ENCODE data around the gene GPR141. TPM values are rescaled to one million over a fixed set of nuclear protein-coding genes. Genes with fewer than 3 reads are reported as not detected.

GPR141 gene
- total and polyA plus RNA-seq, 3 experiments from 2014 or later, result 1.1 TPM; not detected in 2

DNA sequence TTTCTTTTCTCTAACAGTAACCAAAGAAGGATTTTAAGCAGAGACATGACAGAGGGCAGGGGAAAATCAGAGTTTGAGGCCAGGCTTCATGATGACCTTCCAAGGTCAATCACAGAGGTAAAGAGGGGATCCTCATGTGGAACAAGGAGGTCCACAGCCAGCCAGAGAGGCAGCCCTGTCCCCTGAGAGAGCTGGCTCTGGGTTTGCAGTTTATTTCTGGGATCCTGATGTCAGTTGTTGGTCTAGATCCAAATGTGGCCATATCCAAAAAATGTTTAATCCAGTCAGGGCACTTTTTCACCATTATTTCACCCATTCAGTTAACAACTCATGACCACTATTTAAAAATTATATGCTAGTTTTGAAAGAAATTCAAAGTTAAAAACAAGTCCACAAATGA, 45.6 kb downstream of the GPR141 start:
- peaks cover 0 to 31% of the 10 kb centered on the region in 2 donors for H3K27me3 Mint-ChIP-seq
- H3K27ac Mint-ChIP-seq, result peak overlapping the region in 1 of 8 donors; percentile 48
- H3K36me3 Mint-ChIP-seq, result no peaks in the 10 kb centered on the region
- POLR2A ChIA-PET, result no interaction called here
- CTCF ChIA-PET, result no interaction called here
- peaks cover 0 to 7% (median 0%) of the 10 kb centered on the region in 3 donors for H3K4me1 Mint-ChIP-seq
- Histone ChIP-seq H3K4me3 (ENCODE audit: low read length) (no peak overlapping the region), H3K27me3 (ENCODE audit: insufficient read depth, low read length, poor library complexity, severe bottlenecking) (no peaks in the 10 kb centered on the region), H3K36me3 (ENCODE audit: insufficient read depth, low read length) (no peaks in the 10 kb centered on the region), H3K9me3 (ENCODE audit: low read length) (no peaks in the 10 kb centered on the region), H3K4me1 (ENCODE audit: insufficient read depth, low read length) (no peaks in the 10 kb centered on the region), H3K27ac (ENCODE audit: low read depth, low read length) (no peak overlapping the region)
- H3K4me3 Mint-ChIP-seq, result no peak overlapping the region
- H3K9me3 Mint-ChIP-seq, result peaks cover 0 to 2% (median 0%) of the 10 kb centered on the region in 5 donors
- DNase-seq, result no peak

DNA sequence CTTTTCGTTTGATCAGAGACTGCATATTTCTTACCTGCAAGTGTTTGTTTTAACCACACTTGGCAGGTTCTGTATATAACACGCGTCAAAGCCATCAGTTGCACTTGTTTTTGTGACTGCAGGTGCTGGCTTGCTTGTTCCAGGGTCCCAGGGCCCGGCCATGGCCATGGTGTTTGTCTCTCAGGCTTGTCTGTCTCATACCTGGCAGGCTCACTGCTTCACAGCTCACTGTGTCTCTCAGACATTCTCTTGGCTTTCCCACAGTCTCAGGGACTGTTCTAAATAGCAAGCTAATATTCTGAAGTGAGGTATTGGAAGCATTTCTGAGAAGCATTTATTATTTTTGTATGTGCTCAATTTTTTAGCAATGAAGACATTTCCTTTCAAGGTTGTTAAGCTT, 46.9 kb downstream of the GPR141 start:
- Mint-ChIP-seq H3K27me3 (peaks cover 0 to 31% of the 10 kb centered on the region in 2 donors), H3K4me1 (peaks cover 0 to 7% (median 0%) of the 10 kb centered on the region in 3 donors), H3K9me3 (peaks cover 0 to 2% (median 0%) of the 10 kb centered on the region in 5 donors), H3K27ac (no peak overlapping the region), H3K4me3 (no peak overlapping the region), H3K36me3 (no peaks in the 10 kb centered on the region)
- no peaks in the 10 kb centered on the region for H3K27me3 ChIP-seq (ENCODE audit: insufficient read depth, low read length, poor library complexity, severe bottlenecking)
- no peak overlapping the region for H3K27ac ChIP-seq (ENCODE audit: low read depth, low read length)
- no peak overlapping the region for H3K4me3 ChIP-seq (ENCODE audit: low read length)
- H3K36me3 ChIP-seq (ENCODE audit: insufficient read depth, low read length), result no peaks in the 10 kb centered on the region
- DNase-seq, result no peak
- no peaks in the 10 kb centered on the region for H3K9me3 ChIP-seq (ENCODE audit: low read length)
- CTCF ChIA-PET, result no interaction called here
- H3K4me1 ChIP-seq (ENCODE audit: insufficient read depth, low read length), result no peaks in the 10 kb centered on the region
- POLR2A ChIA-PET, result no interaction called here

DNA sequence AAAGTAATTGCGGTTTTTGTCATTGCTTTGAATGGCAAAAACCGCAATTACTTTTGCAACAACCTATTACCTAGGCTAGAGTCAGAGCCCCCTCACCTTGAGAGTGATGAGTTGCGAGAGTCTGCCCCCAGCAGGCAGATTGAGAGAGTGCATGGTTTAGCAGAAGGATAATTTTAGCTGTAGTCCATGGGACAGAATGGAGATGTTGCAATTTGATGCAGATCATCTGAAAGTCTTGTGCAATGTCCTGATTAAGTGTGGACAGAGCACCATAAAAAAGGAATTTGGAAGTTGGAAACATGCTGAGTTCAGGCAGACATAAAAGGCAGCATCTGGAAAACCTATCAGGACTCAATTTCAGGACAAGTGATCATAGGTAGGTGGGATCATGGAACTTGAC, 48.7 kb downstream of the GPR141 start:
- Mint-ChIP-seq H3K27ac (no peak overlapping the region), H3K4me3 (no peak overlapping the region), H3K36me3 (no peaks in the 10 kb centered on the region), H3K27me3 (peaks cover 0 to 31% of the 10 kb centered on the region in 2 donors), H3K9me3 (peaks cover 0 to 2% (median 0%) of the 10 kb centered on the region in 5 donors), H3K4me1 (no peaks in the 10 kb centered on the region)
- no peak overlapping the region for H3K27ac ChIP-seq (ENCODE audit: low read depth, low read length)
- H3K36me3 ChIP-seq (ENCODE audit: insufficient read depth, low read length), result no peaks in the 10 kb centered on the region
- CTCF ChIA-PET, result no interaction called here
- H3K4me1 ChIP-seq (ENCODE audit: insufficient read depth, low read length), result no peaks in the 10 kb centered on the region
- DNase-seq, result no peak
- no peaks in the 10 kb centered on the region for H3K27me3 ChIP-seq (ENCODE audit: insufficient read depth, low read length, poor library complexity, severe bottlenecking)
- H3K9me3 ChIP-seq (ENCODE audit: low read length), result no peaks in the 10 kb centered on the region
- POLR2A ChIA-PET, result no interaction called here
- H3K4me3 ChIP-seq (ENCODE audit: low read length), result no peak overlapping the region

DNA sequence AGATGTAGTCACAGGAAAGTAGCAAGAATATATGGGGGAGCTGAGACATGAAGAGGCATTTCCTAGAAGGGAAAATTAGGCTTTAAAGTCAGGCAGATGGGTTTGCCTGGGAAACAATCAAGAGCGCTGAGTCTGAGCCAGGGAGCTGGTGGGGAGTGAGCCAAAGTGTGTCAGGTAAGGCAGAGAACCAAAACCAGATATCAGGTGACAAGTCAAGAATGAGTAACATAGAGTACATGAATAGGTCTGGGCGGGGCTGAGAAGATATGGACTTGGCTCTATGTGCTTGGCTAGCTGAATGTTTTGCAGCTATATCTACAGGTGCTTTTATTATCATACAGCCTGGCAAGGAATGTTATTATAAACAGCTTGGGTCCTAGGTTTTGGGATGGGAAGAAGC, 49.3 kb downstream of the GPR141 start:
- H3K4me3 ChIP-seq (ENCODE audit: low read length), result no peak overlapping the region
- H3K36me3 Mint-ChIP-seq, result no peaks in the 10 kb centered on the region
- no peak overlapping the region for H3K4me3 Mint-ChIP-seq
- H3K27me3 ChIP-seq (ENCODE audit: insufficient read depth, low read length, poor library complexity, severe bottlenecking), result no peaks in the 10 kb centered on the region
- ChIA-PET POLR2A (no interaction called here), CTCF (no interaction called here)
- H3K4me1 Mint-ChIP-seq, result no peaks in the 10 kb centered on the region
- no peaks in the 10 kb centered on the region for H3K4me1 ChIP-seq (ENCODE audit: insufficient read depth, low read length)
- H3K9me3 ChIP-seq (ENCODE audit: low read length), result no peaks in the 10 kb centered on the region
- peaks cover 0 to 25% of the 10 kb centered on the region in 2 donors for H3K27me3 Mint-ChIP-seq
- H3K36me3 ChIP-seq (ENCODE audit: insufficient read depth, low read length), result no peaks in the 10 kb centered on the region
- peaks cover 0 to 2% (median 0%) of the 10 kb centered on the region in 5 donors for H3K9me3 Mint-ChIP-seq
- no peak overlapping the region for H3K27ac Mint-ChIP-seq
- no peak overlapping the region for H3K27ac ChIP-seq (ENCODE audit: low read depth, low read length)
- no peak for DNase-seq

DNA sequence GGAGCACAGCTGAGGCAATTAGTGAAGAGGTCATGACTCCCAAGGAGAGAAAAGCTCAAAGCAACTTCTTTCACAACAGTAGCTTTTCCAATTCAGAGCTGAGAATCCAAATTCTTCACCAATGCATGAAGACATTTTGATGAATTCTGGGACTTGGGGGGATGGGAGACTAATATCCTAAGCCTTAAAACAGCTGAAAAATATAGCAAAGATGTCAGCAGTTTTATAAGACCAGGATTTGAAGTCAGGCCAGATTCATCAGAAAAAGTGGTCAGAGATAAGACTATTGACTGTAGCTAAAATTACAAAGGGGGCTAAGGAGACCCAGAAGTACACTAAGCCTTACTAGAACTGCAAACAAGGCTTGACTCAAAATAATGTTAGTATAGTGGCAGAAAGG, 51.6 kb downstream of the GPR141 start:
- peaks cover 0 to 2% (median 0%) of the 10 kb centered on the region in 5 donors for H3K9me3 Mint-ChIP-seq
- peaks cover 0 to 12% of the 10 kb centered on the region in 2 donors for H3K27me3 Mint-ChIP-seq
- Histone ChIP-seq H3K4me3 (ENCODE audit: low read length) (no peak overlapping the region), H3K27ac (ENCODE audit: low read depth, low read length) (no peak overlapping the region), H3K4me1 (ENCODE audit: insufficient read depth, low read length) (no peaks in the 10 kb centered on the region), H3K9me3 (ENCODE audit: low read length) (no peaks in the 10 kb centered on the region), H3K36me3 (ENCODE audit: insufficient read depth, low read length) (no peaks in the 10 kb centered on the region), H3K27me3 (ENCODE audit: insufficient read depth, low read length, poor library complexity, severe bottlenecking) (no peaks in the 10 kb centered on the region)
- no peak for DNase-seq
- no peak overlapping the region for H3K27ac Mint-ChIP-seq
- no peak overlapping the region for H3K4me3 Mint-ChIP-seq
- ChIA-PET POLR2A (no interaction called here), CTCF (no interaction called here)
- no peaks in the 10 kb centered on the region for H3K36me3 Mint-ChIP-seq
- H3K4me1 Mint-ChIP-seq, result no peaks in the 10 kb centered on the region

DNA sequence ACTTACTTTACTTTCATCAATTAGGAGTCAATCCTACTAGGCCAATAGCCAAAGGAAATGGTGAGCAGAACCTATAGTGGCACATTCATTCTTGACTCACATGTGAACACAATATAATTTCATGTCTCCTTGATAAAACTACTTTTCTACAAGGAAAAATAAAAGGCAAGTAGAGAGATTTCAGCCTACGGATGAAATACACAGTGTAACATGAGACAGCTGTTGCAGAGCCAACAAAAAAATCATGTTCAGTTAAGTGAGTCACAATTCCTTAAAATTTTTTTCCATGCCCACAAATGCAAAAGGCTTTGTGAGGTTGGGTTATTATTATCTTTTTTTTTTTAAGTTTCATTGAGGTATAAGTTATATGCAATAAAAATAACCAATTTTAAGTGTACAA, 54.8 kb downstream of the GPR141 start:
- no peaks in the 10 kb centered on the region for H3K9me3 ChIP-seq (ENCODE audit: low read length)
- no peaks in the 10 kb centered on the region for H3K36me3 Mint-ChIP-seq
- H3K27ac ChIP-seq (ENCODE audit: low read depth, low read length), result no peak overlapping the region
- ChIA-PET CTCF (no interaction called here), POLR2A (no interaction called here)
- no peaks in the 10 kb centered on the region for H3K27me3 ChIP-seq (ENCODE audit: insufficient read depth, low read length, poor library complexity, severe bottlenecking)
- H3K9me3 Mint-ChIP-seq, result peaks cover 0 to 2% (median 0%) of the 10 kb centered on the region in 5 donors
- H3K4me3 ChIP-seq (ENCODE audit: low read length), result no peak overlapping the region
- no peaks in the 10 kb centered on the region for H3K4me1 ChIP-seq (ENCODE audit: insufficient read depth, low read length)
- H3K36me3 ChIP-seq (ENCODE audit: insufficient read depth, low read length), result no peaks in the 10 kb centered on the region
- H3K27me3 Mint-ChIP-seq, result no peaks in the 10 kb centered on the region
- H3K27ac Mint-ChIP-seq, result no peak overlapping the region
- DNase-seq, result no peak
- H3K4me1 Mint-ChIP-seq, result no peaks in the 10 kb centered on the region
- no peak overlapping the region for H3K4me3 Mint-ChIP-seq

DNA sequence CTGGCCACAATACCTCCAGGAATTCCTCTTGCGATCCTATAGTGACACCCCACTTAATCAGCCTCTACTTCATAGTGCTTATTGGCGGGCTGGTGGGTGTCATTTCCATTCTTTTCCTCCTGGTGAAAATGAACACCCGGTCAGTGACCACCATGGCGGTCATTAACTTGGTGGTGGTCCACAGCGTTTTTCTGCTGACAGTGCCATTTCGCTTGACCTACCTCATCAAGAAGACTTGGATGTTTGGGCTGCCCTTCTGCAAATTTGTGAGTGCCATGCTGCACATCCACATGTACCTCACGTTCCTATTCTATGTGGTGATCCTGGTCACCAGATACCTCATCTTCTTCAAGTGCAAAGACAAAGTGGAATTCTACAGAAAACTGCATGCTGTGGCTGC, 56.8 kb downstream of the GPR141 start:
- H3K27ac ChIP-seq (ENCODE audit: low read depth, low read length), result no peak overlapping the region
- H3K4me1 ChIP-seq (ENCODE audit: insufficient read depth, low read length), result no peaks in the 10 kb centered on the region
- Mint-ChIP-seq H3K9me3 (peaks cover 0 to 1% (median 0%) of the 10 kb centered on the region in 5 donors), H3K27ac (no peak overlapping the region), H3K4me3 (no peak overlapping the region), H3K27me3 (peaks cover 0 to 5% of the 10 kb centered on the region in 2 donors), H3K4me1 (no peaks in the 10 kb centered on the region), H3K36me3 (no peaks in the 10 kb centered on the region)
- ChIA-PET POLR2A (no interaction called here), CTCF (no interaction called here)
- H3K9me3 ChIP-seq (ENCODE audit: low read length), result no peaks in the 10 kb centered on the region
- H3K4me3 ChIP-seq (ENCODE audit: low read length), result no peak overlapping the region
- H3K27me3 ChIP-seq (ENCODE audit: insufficient read depth, low read length, poor library complexity, severe bottlenecking), result no peaks in the 10 kb centered on the region
- no peak for DNase-seq
- H3K36me3 ChIP-seq (ENCODE audit: insufficient read depth, low read length), result no peaks in the 10 kb centered on the region

DNA sequence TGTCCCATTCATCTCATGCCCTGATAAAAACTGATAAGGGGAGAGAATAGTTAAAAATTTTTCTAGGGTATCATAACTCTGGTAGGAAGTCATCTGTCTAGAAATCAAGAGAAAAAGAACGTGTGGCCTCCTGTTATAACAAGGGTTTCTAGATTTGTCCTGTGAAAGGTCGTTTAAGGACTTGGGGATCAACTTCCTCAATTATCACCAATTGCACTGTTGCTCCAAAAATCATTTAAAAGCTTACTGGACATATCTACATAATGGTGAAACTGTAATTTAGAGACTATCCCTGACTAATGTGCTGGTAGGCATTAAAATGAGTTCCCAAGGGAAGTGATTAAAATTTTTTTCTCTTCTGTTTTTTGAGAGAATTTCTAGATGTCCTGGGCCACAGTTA, 58.2 kb downstream of the GPR141 start:
- H3K27me3 Mint-ChIP-seq, result peaks cover 0 to 8% of the 10 kb centered on the region in 2 donors
- H3K27ac Mint-ChIP-seq, result no peak overlapping the region
- ChIA-PET CTCF (no interaction called here), POLR2A (no interaction called here)
- peaks cover 0 to 1% (median 0%) of the 10 kb centered on the region in 5 donors for H3K9me3 Mint-ChIP-seq
- Histone ChIP-seq H3K9me3 (ENCODE audit: low read length) (no peaks in the 10 kb centered on the region), H3K4me3 (ENCODE audit: low read length) (no peak overlapping the region), H3K27ac (ENCODE audit: low read depth, low read length) (no peak overlapping the region), H3K36me3 (ENCODE audit: insufficient read depth, low read length) (no peaks in the 10 kb centered on the region), H3K4me1 (ENCODE audit: insufficient read depth, low read length) (no peaks in the 10 kb centered on the region), H3K27me3 (ENCODE audit: insufficient read depth, low read length, poor library complexity, severe bottlenecking) (no peaks in the 10 kb centered on the region)
- H3K4me1 Mint-ChIP-seq, result no peaks in the 10 kb centered on the region
- H3K36me3 Mint-ChIP-seq, result no peaks in the 10 kb centered on the region
- H3K4me3 Mint-ChIP-seq, result no peak overlapping the region
- DNase-seq, result no peak

DNA sequence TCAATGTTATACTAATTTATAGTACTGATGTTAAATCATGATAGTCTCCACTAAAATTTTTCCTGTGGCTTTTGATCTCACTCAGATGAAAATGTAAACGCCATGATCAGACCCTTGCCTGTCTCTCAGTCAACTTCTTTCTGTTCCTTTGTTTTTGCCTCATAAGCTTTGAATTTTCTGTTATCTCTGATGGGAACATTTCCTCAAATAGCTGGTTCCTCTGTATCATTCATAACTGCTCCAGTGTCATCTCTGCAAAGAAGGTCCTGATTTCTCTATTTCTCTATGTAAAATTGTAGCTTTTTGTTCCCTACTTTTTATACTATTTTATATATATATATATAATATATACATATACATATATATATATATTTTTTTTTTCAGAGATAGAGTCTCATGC, 67.5 kb downstream of the GPR141 start:
- no peak overlapping the region for H3K27ac ChIP-seq (ENCODE audit: low read depth, low read length)
- no peak for DNase-seq
- H3K4me3 ChIP-seq (ENCODE audit: low read length), result no peak overlapping the region
- H3K4me1 Mint-ChIP-seq, result no peaks in the 10 kb centered on the region
- ChIA-PET POLR2A (no interaction called here), CTCF (no interaction called here)
- no peaks in the 10 kb centered on the region for H3K4me1 ChIP-seq (ENCODE audit: insufficient read depth, low read length)
- H3K36me3 ChIP-seq (ENCODE audit: insufficient read depth, low read length), result no peaks in the 10 kb centered on the region
- no peaks in the 10 kb centered on the region for H3K9me3 ChIP-seq (ENCODE audit: low read length)
- H3K27ac Mint-ChIP-seq, result no peak overlapping the region
- no peaks in the 10 kb centered on the region for H3K36me3 Mint-ChIP-seq
- no peaks in the 10 kb centered on the region for H3K9me3 Mint-ChIP-seq
- no peaks in the 10 kb centered on the region for H3K27me3 ChIP-seq (ENCODE audit: insufficient read depth, low read length, poor library complexity, severe bottlenecking)
- no peak overlapping the region for H3K4me3 Mint-ChIP-seq
- H3K27me3 Mint-ChIP-seq, result peaks cover 6 to 10% of the 10 kb centered on the region in 2 donors

Data from CD8-positive, alpha-beta memory T cell (primary cell).